Hematopoietic multipotent progenitor cell treated with erythropoietin and hydrocortisone succinate and interleukin-3 and kit ligand, for 6 days (in vitro differentiated cells): ENCODE results near the gene SCARF2.
A peak's percentile ranks its signal among the peaks of the same experiment; 100 is the strongest.
"Not testable (repeated sequence)": the region's sequence is repeated elsewhere in the genome, so short reads cannot be mapped to it uniquely, and the experiment has no call there.

Experiments used
- DNase-seq: peaks from one replicate; pipeline ENCODE4 v3.0.0-alpha.2; 2015

SCARF2 gene

GRCh38 chr22:20405931-20406685 lies 31.5 kb downstream of the SCARF2 start:
- DNase-seq, result no peak

GRCh38 chr22:20405291-20405930 lies 32.2 kb downstream of the SCARF2 start:
- no peak for DNase-seq

GRCh38 chr22:20404881-20405280 lies 32.7 kb downstream of the SCARF2 start:
- DNase-seq, result no peak

- no peak for DNase-seq
These were observed 33.9 kb downstream of the SCARF2 start for GRCh38 chr22:20403779-20404140.

GRCh38 chr22:20402960-20403778 lies 34.5 kb downstream of the SCARF2 start:
- DNase-seq, result no peak

GRCh38 chr22:20401376-20402014 lies 36.1 kb downstream of the SCARF2 start:
- DNase-seq, result no peak

- no peak for DNase-seq
These were observed 36.8 kb downstream of the SCARF2 start for GRCh38 chr22:20400606-20401375.

- DNase-seq, result no peak
These were observed 37.6 kb downstream of the SCARF2 start for GRCh38 chr22:20399866-20400605.

- DNase-seq, result no peak
These were observed 39.2 kb downstream of the SCARF2 start for GRCh38 chr22:20398420-20398819.

GRCh38 chr22:20397498-20397897 lies 40.1 kb downstream of the SCARF2 start:
- DNase-seq, result no peak

- DNase-seq, result no peak
These were observed 41.0 kb downstream of the SCARF2 start for GRCh38 chr22:20396639-20397038.

- no peak for DNase-seq
These were observed 41.7 kb downstream of the SCARF2 start for GRCh38 chr22:20395907-20396287.

GRCh38 chr22:20395181-20395906 lies 42.3 kb downstream of the SCARF2 start:
- no peak for DNase-seq

GRCh38 chr22:20393705-20394476 lies 43.7 kb downstream of the SCARF2 start, which contains the start of gene ZNF74:
Gene ZNF74 (plus strand): TSS chr22:20394151. CDS start chr22:20394629, 478 bp downstream.
- peak; percentile 95 for DNase-seq

GRCh38 chr22:20392983-20393704 lies 44.5 kb downstream of the SCARF2 start:
- peak; percentile 21 for DNase-seq

- DNase-seq, result not testable (repeated sequence)
These were observed 45.2 kb downstream of the SCARF2 start for GRCh38 chr22:20392365-20392881.

GRCh38 chr22:20391222-20391621 lies 46.4 kb downstream of the SCARF2 start:
- DNase-seq, result no peak

GRCh38 chr22:20390394-20390907 lies 47.2 kb downstream of the SCARF2 start:
- no peak for DNase-seq

GRCh38 chr22:20389288-20389687 lies 48.3 kb downstream of the SCARF2 start:
- no peak for DNase-seq
